Stimulated activated CD8-positive, alpha-beta memory T cell treated with anti-CD3 and anti-CD28 coated beads, Interleukin-4, amount 100 ng/mL, for 24 hours (primary cell): ENCODE results near the gene DDX18.
"Not testable (repeated sequence)": the region's sequence is repeated elsewhere in the genome, so short reads cannot be mapped to it uniquely, and the experiment has no call there.

Experiments used
- DNase-seq: peaks from one replicate; pipeline ENCODE4 v3.0.0-alpha.2; 2020; ENCODE audit warnings: low read depth

Gene DDX18

DNA sequence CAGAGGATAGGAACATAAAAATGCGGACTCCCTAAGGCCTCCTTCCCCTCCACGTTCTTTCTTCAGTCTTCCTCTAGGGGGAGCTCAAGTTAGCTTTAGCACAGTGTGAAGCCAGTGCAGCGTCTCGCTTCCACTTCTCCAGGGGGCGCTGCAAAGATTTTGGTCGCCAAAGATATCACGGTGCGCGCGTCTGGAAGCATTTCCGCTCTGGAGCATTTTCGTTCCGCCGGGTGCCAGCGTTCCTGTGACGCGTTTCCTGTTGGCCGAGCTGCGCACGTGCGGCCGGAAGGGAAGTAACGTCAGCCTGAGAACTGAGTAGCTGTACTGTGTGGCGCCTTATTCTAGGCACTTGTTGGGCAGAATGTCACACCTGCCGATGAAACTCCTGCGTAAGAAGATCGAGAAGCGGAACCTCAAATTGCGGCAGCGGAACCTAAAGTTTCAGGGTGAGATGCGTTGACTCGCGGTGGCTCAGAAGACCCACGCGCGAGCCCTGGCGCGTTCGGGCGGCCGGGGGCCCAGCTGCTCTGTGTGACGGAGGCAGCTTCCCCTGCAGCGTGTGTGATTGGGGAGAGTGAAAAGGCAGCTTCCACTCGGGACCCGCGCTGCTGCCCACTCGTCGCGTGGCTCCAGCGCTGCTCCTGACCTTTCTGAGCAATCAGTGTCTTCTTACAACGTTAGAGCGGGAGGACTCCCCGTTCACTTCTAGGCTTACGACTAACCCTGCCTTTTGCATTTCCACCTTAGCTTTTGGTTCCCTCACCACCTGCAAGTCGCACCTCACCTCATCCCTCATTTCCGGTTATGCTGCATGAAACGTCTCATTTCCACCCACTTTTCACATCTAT lies at the start of gene DDX18:
TSS of gene DDX18 (plus strand) at position 275 of the 848 bp plus-strand sequence. CDS start at position 362, 87 bp downstream.
- peak; percentile 96 for DNase-seq

DNA sequence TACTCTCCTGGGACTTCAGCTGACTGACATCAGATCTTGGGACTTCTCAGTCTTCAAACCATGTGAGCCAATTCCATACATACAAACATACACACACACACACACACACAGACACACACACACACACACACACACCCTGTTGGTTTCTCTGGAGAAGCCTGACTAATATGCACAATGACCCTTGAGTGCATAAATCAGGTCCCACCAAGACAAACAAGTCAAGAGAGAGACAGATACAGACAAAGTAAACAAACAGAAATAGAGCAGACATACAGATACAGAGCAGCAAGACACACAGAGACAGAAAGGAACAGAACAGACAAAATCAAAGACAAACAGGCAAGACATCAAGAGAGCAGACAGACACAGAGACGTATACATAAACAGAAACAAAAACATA lies 43.8 kb upstream of the DDX18 start:
- no peak for DNase-seq

DNA sequence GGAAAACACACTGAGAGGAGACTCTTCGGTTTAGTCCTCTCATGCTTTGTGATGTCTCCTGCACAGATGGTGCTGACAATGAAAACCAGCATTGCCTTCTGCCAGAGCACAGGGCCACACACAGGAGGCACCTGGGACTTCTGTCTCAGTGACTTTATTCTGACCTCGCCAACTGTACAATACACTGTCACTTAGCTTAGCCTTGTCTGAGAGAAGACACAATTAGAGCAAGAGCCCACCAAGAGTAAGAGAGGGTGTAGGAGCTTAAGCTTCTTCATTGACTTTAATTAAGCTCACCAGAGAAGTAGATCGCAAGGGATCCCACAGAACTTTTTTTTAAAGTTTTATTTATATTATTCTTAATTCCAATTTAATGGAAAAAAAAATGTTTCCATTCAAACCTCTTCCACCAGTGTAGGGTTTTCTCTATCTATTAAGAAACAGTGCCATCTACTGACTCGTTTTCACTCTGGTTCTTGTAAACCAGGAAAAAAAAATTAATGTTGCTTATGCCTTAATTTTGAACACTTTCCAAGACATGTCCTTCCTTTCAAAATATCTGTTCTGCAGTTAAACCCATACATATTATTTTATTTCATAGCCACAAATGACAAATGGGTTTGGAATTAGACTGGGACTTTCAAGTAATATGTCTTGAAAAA lies 42.4 kb upstream of the DDX18 start:
- no peak for DNase-seq

DNA sequence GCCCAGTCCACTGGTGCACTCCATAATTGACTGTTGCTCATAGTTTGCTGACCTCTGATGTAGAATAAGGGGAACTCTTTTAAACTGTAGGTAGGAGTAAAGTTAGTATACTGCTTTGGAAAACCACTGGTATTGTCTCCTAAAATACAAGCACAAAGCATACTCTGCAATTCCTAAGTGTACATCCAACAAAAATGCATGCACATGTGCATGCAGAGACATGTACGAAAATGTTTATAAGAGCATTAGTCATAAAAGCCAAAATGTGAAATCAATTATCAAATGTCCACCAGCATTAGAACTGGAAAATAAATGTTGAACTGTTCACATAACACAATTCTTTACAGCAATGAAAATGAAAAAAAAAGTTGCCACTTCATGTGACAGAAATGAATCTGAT lies 39.8 kb upstream of the DDX18 start:
- DNase-seq, result no peak

DNA sequence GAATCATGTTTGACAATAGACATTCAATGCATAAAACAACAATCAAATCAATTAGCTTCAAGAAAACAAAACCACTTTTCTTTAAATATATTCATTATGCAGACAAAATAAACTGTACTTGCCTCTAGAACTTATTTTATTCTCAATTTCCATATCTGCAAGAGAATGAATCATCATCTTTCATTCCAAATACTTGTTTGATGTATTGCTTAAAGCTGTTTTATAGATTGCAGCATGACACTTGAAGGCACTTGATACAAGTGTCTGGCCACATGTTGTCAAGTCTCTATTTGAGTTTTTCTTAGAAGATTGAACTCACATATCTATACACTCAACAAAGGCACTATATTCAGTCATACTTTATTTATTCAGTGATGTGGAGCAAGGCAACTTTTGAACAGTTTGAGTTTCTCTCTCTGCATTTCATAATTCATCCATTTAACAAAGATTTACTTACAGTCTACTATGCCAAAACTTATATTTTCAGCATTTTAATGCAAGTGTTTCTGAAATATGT lies 38.7 kb upstream of the DDX18 start:
- DNase-seq, result no peak

DNA sequence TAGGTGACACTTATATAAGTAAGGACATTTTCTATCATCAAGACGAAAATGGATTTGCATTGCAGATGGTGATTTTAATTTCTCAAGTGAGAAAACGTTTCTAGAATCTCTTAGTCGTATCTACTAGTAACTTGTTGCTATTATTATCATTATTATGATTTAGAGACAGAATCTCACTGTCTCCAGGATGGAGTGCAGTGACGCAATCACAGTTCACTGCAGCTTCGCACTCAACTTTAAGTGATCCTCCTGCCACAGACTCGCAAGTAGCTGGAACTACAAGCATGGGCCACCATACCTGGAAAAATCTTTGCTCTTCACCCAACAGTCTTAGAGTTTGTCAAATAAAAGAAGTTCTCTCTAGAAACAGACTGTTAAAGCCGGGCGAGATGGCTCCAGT lies 37.6 kb upstream of the DDX18 start:
- DNase-seq, result no peak

DNA sequence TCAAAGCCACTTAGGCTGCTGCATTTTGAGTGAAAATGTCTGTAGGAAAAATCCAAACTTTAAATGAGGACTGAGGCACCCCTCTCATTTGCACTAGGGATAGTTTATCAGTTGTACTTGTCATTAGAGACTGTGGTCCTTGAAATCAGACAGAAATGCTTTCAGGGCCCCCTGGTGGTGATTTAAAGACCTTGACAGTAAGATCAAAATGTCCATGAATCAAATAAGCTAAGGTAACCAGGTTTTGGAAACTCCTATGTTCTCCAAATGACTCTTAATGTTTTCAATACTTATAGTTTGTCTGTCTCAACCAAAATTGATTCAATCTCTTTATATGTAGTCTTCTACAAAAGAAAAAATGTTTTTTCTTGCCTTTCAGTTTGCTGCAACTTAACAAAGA lies 28.8 kb upstream of the DDX18 start:
- no peak for DNase-seq

DNA sequence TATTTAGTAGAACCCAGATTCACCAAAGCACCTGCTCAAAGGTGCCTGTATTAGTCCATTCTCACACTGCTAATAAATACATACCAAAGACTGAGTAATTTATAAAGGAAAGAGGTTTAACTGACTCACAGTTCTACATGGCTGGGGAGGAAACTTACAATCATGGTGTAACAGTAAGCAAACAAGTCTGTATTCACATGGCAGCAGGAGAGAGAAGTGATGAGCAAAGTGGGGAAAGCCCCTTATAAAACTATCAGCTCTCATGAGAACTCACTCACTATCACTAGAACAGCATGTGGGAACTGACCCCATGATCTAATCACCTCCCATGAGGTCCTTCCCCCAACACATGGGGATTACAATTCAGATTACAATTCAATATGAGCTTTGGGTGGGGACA lies 28.0 kb upstream of the DDX18 start:
- no peak for DNase-seq

DNA sequence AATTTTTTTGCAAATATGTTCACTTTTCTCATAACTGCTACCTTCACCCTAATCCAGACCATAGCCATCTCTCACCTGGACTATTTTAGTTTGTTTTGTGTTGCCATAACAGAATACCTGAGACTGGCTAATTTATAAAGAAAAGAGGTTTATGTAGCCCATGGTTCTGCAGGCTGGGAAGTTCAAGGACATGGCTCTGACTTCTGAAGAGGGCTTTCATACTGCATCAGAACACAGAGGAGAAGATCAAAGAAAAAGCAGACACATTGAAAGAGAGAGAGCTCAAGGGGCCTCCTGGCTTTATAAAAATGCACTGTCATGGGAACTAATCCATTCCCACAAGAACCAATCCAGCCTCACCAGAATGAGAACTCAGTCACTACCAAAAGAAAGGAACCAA lies 25.0 kb upstream of the DDX18 start:
- DNase-seq, result no peak

DNA sequence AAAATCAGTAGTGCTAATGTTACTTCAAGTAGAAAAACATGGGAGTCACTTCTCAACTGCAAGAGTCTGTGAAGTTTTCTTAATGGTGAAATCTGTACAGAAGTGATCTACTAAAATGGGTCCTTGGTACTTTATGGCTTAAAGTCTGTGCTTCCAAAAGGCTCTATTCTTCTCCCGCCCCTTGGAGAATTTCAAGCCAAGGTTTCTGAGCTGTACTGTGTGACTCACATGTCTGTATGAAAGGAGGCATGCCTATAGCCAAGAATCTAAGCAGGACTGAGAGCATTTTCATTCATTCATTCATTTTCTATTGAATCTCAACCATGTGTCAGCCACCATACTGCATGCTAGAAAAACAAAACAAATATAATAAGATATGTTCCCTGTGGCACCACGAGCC lies 19.8 kb upstream of the DDX18 start:
- no peak for DNase-seq

DNA sequence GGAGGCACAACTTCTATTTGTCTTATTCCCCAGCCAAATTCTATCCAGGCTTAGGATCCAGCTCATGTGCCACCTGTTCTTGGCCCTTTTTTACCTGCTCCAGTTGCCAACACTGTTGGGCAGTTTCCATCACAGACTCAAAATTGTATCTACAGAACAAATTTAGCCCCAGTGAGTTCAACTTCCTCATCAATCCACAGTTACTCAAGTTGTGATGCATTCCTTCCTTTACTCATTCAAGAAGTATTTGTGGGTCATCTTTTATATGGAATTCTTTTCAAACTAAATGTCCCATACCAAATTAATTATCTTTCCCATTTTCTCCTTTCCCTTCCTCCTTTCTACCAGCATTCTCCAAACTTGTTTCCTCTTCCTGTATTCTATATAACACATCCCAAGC lies 12.7 kb upstream of the DDX18 start:
- DNase-seq, result no peak

DNA sequence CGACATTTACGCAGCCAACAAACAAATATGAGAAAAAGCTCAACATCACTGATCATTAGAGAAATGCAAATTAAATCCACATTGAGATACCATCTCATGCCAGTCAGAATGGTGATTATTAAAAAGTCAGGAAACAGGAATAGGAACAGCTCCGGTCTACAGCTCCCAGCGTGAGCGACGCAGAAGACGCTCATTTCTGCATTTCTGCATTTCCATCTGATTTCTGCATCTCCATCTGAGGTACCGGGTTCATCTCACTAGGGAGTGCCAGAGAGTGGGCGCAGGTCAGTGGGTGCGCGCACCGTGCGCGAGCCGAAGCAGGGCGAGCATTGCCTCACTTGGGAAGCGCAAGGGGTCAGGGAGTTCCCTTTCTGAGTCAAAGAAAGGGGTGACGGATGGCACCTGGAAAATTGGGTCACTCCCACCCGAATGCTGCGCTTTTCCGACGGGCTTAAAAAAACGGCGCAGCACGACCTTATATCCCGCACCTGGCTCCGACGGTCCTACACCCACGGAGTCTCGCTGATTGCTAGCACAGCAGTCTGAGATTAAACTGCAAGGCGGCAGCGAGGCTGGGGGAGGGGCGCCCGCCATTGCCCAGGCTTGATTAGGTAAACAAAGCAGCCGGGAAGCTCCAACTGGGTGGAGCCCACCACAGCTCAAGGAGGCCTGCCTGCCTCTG lies 10.7 kb upstream of the DDX18 start:
- not testable (repeated sequence) for DNase-seq

DNA sequence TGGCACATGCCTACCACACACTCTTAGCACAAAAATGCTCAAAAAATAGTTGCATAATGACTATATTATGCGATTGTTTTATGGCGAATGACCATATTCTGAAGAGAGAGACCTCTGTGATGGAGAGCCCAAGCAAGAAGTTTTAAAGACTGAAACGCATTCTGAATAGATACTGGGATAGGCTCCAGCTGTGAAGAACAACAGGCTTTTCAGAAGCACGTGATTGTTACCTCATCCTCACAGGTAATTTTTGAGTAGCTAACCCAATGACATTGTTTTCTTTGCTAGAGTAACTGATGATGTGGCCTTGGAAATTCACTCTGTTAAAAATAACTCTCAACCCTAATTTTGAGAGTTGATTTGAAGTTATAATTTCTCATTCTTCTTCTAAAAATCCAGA lies 2.0 kb upstream of the DDX18 start:
- no peak for DNase-seq

DNA sequence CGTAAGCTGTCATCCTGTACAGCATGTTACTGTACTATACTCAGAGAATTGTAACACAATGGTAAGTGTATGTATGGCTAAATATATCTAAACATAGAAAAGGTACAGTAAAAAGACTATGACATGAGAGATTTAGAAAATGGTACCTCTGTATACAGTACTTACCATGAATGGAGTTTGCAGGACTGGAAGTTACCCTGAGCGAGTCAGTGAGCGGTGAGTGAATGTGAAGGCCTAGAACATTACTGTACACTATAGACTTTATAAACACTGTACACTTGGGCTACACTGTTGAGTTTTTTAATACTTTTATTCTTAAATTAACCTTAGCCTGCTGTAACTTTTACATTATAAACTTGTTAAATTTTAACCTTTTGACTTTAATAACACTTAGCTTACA lies 1.5 kb downstream of the DDX18 start:
- DNase-seq, result no peak

DNA sequence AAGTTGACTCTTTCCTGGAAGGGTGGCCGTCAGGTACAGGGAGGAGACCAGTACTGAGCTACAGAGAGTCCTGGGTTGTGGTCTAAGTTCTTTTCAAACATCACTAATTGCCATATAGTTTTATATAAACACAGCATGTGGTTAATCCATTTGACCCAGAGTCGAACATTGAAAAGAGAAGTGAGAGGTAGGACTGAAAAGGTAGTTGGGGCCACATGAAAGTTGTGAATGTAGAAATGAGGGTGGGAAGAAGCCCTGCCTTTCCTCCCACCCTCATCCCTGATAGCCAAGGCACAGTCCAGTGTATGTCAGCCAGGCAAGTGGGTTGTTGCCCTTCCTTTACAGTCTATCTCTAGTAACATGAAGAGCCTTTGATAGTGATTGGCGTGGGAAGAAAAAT lies 4.4 kb downstream of the DDX18 start:
- DNase-seq, result no peak

DNA sequence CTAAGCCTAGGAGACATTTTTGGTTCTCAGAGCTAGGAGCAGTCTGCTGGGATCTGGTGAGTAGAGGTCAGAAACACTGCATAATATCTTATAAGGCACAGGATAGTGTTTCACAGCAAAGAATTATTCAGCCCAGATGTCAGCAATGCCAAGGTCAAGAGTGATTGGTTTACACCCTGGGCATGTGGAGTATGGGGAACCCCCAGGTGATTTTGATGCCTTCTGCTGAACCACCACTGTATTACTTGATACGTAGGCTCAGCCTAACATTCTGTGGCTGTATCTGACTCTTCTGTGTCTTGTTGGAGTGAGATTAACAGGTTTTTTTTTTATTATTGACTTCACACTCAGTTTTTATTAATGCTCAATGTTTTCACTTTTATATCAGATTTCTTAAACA lies 6.0 kb downstream of the DDX18 start:
- no peak for DNase-seq

DNA sequence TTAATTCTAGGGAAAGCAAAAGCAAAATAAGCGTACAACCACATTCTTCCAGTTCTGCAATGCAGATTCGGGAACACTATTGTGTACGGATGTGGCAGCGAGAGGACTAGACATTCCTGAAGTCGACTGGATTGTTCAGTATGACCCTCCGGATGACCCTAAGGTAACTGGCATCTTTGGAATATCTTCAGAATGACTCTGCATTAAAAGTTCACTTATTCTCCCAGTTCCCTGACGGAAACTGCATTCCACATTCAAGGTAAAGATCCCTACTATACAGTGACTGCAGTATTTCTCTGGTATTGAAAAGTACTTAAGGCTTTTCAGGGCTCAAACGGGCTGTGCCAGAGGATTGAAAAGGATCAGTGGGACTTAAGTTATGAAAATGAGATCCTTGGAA lies 10.9 kb downstream of the DDX18 start:
- no peak for DNase-seq

DNA sequence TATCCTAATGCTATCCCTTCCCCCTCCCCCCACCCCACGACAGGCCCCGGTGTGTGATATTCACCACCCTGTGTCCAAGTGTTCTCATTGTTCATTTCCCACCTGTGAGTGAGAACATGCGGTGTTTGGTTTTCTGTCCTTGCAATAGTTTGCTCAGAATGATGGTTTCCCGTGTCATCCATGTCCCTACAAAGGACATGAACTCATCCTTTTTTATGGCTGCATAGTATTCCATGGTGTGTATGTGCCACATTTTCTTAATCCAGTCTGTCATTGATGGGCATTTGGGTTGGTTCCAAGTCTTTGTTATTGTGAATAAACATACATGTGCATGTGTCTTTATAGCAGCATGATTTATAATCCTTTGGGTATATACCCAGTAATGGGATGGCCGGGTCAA lies 13.0 kb downstream of the DDX18 start:
- not testable (repeated sequence) for DNase-seq

DNA sequence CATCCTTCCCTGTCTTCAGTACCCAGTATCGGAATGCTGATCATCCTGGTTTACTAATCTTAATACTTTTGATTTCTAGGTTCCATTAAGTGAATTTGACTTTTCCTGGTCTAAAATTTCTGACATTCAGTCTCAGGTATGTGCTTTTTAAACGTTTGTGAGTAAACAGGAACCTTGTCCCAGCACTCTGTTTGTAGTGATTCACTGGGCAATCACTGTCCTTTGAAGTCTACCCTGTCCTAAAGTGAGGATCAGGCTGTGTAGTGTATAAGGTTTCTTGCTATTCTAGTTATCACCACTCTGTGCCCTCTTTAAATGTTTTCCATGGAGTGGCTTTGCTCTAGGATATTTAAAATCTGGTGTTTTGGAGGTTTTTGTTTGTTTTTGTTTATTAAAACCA lies 14.4 kb downstream of the DDX18 start:
- DNase-seq, result no peak

DNA sequence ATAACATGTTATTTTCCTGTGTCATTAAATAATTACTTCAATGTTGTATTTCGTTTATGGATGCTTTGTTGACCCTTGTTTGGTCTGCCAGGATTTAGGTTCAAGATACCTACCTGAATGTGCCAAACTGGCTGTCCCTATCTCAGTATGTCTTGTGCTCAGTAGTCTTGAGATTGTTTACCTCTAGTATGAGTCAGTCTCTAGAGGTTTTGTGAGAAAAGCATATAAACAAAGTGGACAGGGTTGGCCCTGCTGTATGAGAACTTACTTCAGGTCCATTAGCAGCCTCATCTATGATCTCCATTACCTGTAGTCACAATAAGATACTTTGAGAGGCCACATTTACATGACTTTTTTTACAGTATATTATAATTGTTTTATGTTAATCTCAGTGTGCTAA lies 17.8 kb downstream of the DDX18 start:
- no peak for DNase-seq

DNA sequence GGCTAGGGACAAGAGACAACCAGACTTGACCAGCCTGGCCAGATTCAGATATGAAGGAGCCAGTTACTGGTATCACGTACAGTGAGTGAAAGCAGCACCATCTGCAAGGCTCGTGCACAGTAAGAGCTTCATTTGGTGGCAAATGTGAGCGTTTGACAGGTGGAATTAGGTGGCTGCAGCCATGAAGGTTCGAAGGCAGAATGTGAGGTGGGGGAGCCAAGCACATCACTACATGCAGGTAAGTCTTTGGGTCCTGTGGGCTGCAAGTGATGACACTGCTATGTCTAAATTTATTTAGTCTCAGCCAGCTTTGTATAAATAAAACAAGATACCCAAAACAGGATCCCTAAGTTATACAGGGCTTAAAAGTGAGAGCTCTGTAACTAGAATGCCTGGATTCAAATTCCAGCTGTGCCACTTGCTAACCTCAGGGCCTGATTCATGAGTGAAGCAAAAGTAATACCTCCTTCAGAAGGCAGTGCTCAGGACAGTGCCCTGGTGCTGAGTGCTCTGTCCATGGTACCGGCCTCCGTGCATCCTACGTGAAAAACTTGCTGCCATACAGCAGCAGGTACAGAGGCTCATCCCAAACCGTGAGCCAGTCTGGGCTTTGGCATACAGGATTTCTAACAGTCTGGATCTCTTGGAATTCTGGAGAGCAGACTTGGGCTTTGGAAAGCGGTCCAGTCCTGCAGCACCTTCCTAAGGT lies 18.6 kb downstream of the DDX18 start:
- no peak for DNase-seq

DNA sequence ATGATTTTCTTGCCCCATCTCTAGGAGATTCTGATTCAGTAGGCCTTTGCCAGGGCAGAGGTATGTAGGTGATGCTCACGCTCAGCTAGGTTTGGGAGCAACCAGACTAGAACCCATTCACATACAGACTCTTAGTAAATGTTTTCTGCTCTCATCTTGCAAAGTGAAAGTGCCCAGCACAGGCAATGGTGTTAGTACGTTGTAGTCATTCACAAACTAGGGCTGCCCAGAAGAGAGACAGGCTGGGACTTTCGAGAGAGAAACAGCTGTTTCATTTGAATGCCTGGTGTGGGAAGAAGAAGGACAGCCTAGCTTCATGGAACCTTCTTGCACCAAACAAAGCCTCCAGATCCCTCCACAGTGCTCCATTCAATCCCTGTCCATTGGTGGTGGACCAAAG lies 19.4 kb downstream of the DDX18 start:
- no peak for DNase-seq
